GM23248 (cell line): Measurements from ENCODE around the gene BTAF1. TPM values are rescaled to one million over a fixed set of nuclear protein-coding genes. Genes with fewer than 3 reads are reported as not detected.

ENCODE experiments used
- DNase-seq: peaks from one replicate; pipeline ENCODE4 v3.0.0-alpha.2; 2015
- H2AFZ ChIP-seq: fragments of 200-600 bp; sonication (generic); 2 replicates; pipeline ENCODE4 v1.6.1; 2016; ENCODE audit warnings: antibody characterized with exemption
- H3F3A ChIP-seq: fragments of 200-600 bp; sonication (generic); 2 replicates; pipeline ENCODE4 v1.6.1; 2016; ENCODE audit warnings: mild to moderate bottlenecking, antibody characterized with exemption, mixed run types; ENCODE audit not compliant: insufficient read depth
- H3K27ac ChIP-seq: fragments of 200-600 bp; sonication (generic); 2 replicates; pipeline ENCODE4 v1.5.1; 2016; ENCODE audit warnings: mild to moderate bottlenecking
- H3K27me3 ChIP-seq: fragments of 200-600 bp; sonication (generic); replicated peaks from 2 replicates; pipeline ENCODE4 v1.6.1; 2016; ENCODE audit warnings: mild to moderate bottlenecking; ENCODE audit not compliant: insufficient read depth
- H3K36me3 ChIP-seq: fragments of 200-600 bp; sonication (generic); 2 replicates; pipeline ENCODE4 v1.6.1; 2016; ENCODE audit warnings: low read depth, mild to moderate bottlenecking
- H3K4me1 ChIP-seq: fragments of 200-600 bp; sonication (generic); 2 replicates; pipeline ENCODE4 v1.6.1; 2016; ENCODE audit warnings: mild to moderate bottlenecking; ENCODE audit not compliant: insufficient read depth
- H3K4me2 ChIP-seq: fragments of 200-600 bp; sonication (generic); one replicate; pipeline ENCODE4 v1.6.1; 2016; ENCODE audit warnings: mild to moderate bottlenecking; ENCODE audit not compliant: unreplicated experiment
- H3K4me3 ChIP-seq: fragments of 200-600 bp; sonication (generic); 2 replicates; pipeline ENCODE4 v1.5.1; 2016; ENCODE audit warnings: mild to moderate bottlenecking
- H3K79me2 ChIP-seq: fragments of 200-600 bp; sonication (generic); 2 replicates; pipeline ENCODE4 v1.6.1; 2016; ENCODE audit warnings: mild to moderate bottlenecking; ENCODE audit not compliant: insufficient read depth
- H3K9ac ChIP-seq: fragments of 200-600 bp; sonication (generic); 2 replicates; pipeline ENCODE4 v1.6.1; 2016; ENCODE audit warnings: mild to moderate bottlenecking
- H3K9me2 ChIP-seq: fragments of 200-600 bp; sonication (generic); 2 replicates; pipeline ENCODE4 v1.6.1; 2016; ENCODE audit warnings: mixed run types, mild to moderate bottlenecking, moderate library complexity; ENCODE audit not compliant: insufficient read depth
- H3K9me3 ChIP-seq: fragments of 200-600 bp; sonication (generic); one replicate; pipeline ENCODE4 v1.6.1; 2017; ENCODE audit warnings: low read depth
- H4K20me1 ChIP-seq: fragments of 200-600 bp; sonication (generic); 2 replicates; pipeline ENCODE4 v1.6.0; 2016; ENCODE audit not compliant: insufficient read depth
- EZH2 ChIP-seq: fragments of 200-600 bp; sonication (generic); IDR thresholded peaks from 2 replicates; pipeline ENCODE4 v1.6.1; 2018; ENCODE audit warnings: antibody characterized with exemption, mild to moderate bottlenecking; ENCODE audit not compliant: insufficient read depth, poor library complexity, severe bottlenecking
- EZH2phosphoT487 ChIP-seq: fragments of 200-600 bp; sonication (generic); IDR thresholded peaks from 2 replicates; pipeline ENCODE4 v1.6.1; 2018; ENCODE audit warnings: antibody characterized with exemption, moderate library complexity, mild to moderate bottlenecking, low read depth; ENCODE audit not compliant: insufficient read depth
- WGBS, 2 experiments: methylation state at CpG; one replicate each; pipeline ENCODE4 v1.1.6; 2015 to 2017; ENCODE audit warnings: low lambda C conversion rate in 2 of 2, low coverage in 1 of 2; ENCODE audit errors: missing lambda C conversion rate in 2 of 2; 5-methylcytosine and 5-hydroxymethylcytosine counted together
- in situ Hi-C: fragments of 300-500 bp; cut with MboI; formaldehyde crosslinking; loops from 2 replicates; pipeline ENCODE4 v1.15.0; 2020
- polyA plus RNA-seq: library from polyadenylated mRNA; unstranded; fragments of >200 nt; fragmentation: Nextera tagmentation; extraction: Ambion mirVana; gene quantifications from 2 replicates; pipeline ENCODE4 v1.2.1, GENCODE V29; 2016
- total RNA-seq: library from RNA; depleted of rRNA; stranded (reverse); fragments of >200 nt; shearing (Covaris generic); gene quantifications from 2 replicates; pipeline ENCODE4 v1.2.3, GENCODE V29; 2014

BTAF1 gene
- total and polyA plus RNA-seq, 2 experiments from 2014 or later = 17.0 to 29.2 TPM

DNA sequence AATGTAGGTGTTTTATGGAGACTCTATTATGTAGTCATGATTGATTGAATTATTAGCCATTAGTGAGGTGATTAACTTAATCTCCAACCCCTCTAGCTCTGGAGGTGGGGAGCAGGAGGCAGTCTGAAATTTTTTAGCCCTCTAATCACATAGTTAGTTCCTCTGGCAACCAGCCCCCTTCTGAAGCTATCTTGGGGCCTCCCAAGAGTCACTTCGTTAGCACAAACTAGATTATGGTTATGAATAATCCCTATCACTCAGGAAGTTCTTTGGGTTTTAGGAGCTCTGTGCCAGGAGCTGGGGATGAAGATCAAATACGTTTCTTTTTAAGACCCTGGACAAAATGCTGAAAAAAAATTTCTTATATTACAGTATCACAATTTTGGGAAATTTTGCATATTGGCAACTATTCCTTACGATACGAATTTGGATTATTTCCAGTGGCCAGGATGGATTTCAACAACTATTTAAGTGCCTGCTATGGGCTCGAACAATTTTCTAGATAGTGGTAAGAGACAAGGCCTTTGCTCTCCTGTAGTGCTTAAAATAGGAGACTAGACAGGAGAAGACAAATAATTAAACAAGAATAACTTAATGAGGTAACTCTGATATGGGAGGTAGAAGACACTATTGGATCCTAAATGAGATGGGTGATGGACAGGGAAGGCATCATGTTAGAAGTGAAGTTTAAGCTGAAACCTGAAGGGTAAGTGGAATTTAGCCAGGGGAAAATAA is 52.9 kb downstream of the BTAF1 start:
- H3K9me3 ChIP-seq = no peaks in the 10 kb centered on the region
- peaks cover 32% of the 10 kb centered on the region for H3K4me1 ChIP-seq
- TF ChIP-seq EZH2 (no peak), EZH2phosphoT487 (no peak)
- 79 to 81% methylated on average over 5 of the region's 5 CpGs for WGBS, 2 experiments
- peaks cover 33% of the 10 kb centered on the region for H3F3A ChIP-seq
- no peaks in the 10 kb centered on the region for H3K9me2 ChIP-seq
- H3K79me2 ChIP-seq = peaks cover 12% of the 10 kb centered on the region; the same call in 1 of the 2 replicates
- no peak overlapping the region for H3K9ac ChIP-seq
- no peak overlapping the region for H2AFZ ChIP-seq
- no peak overlapping the region for H3K4me2 ChIP-seq
- in situ Hi-C loops = no loop called here
- no peak overlapping the region for H3K4me3 ChIP-seq
- no peaks in the 10 kb centered on the region for H4K20me1 ChIP-seq
- H3K27ac ChIP-seq = peak overlapping the region; percentile 78
- peaks cover 14% of the 10 kb centered on the region; the same call in 1 of the 2 replicates for H3K36me3 ChIP-seq
- no peaks in the 10 kb centered on the region for H3K27me3 ChIP-seq
- peak; percentile 41 for DNase-seq

- Histone ChIP-seq H2AFZ (no peak overlapping the region), H3F3A (peaks cover 30% of the 10 kb centered on the region), H3K4me1 (peaks cover 32% of the 10 kb centered on the region), H3K9me2 (no peaks in the 10 kb centered on the region), H3K4me2 (no peak overlapping the region), H3K27ac (no peak overlapping the region), H3K9ac (no peak overlapping the region), H3K79me2 (peaks cover 8% of the 10 kb centered on the region; the same call in 1 of the 2 replicates), H3K9me3 (no peaks in the 10 kb centered on the region), H3K27me3 (no peaks in the 10 kb centered on the region), H3K36me3 (peaks cover 24% of the 10 kb centered on the region), H4K20me1 (no peaks in the 10 kb centered on the region), H3K4me3 (no peak overlapping the region)
- WGBS, 2 experiments = 97 to 98% methylated on average over 2 of the region's 2 CpGs
- TF ChIP-seq EZH2phosphoT487 = no peak
- TF ChIP-seq EZH2 = no peak
- in situ Hi-C loops = no loop called here
- DNase-seq = no peak
Measured at GRCh38 chr10:91977491-91977890, 53.9 kb downstream of the BTAF1 start.

DNA sequence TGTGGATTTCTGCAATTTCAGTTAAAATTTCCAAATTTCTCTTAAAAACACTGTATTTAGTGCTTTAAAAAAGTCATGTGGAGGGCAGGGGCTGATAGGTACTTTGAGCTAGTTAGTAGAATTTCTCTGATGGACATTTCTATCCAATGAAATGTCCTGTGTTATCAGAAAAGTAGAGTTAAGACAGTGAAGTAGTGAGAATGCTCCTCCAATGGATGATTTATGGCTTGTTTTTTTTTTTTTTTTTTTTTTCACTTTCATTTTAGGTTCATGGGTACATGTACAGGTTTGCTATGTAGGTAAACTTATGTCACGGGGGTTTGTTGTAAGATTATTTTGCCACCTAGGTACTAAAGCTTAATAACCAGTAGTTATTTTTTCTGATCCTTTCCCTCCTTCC is 55.0 kb downstream of the BTAF1 start:
- in situ Hi-C loops = no loop called here
- no peaks in the 10 kb centered on the region for H3K9me2 ChIP-seq

GRCh38 chr10:91980319-91980718 is 56.7 kb downstream of the BTAF1 start:
- no peaks in the 10 kb centered on the region for H3K9me2 ChIP-seq
- H2AFZ ChIP-seq = no peak overlapping the region
- in situ Hi-C loops = no loop called here
- peaks cover 17% of the 10 kb centered on the region for H3K4me1 ChIP-seq
- no peak for DNase-seq
- no peak overlapping the region for H3K9ac ChIP-seq
- no peaks in the 10 kb centered on the region for H4K20me1 ChIP-seq
- TF ChIP-seq EZH2 (no peak), EZH2phosphoT487 (no peak)
- peaks cover 7% of the 10 kb centered on the region; the same call in 1 of the 2 replicates for H3K79me2 ChIP-seq
- H3K27ac ChIP-seq = no peak overlapping the region
- H3K9me3 ChIP-seq = no peaks in the 10 kb centered on the region
- peaks cover 10% of the 10 kb centered on the region for H3F3A ChIP-seq
- H3K4me3 ChIP-seq = no peak overlapping the region
- peaks cover 48% of the 10 kb centered on the region for H3K36me3 ChIP-seq
- no peaks in the 10 kb centered on the region for H3K27me3 ChIP-seq
- WGBS, 2 experiments = 55 to 74% methylated on average over 1 of the region's 1 CpG
- H3K4me2 ChIP-seq = no peak overlapping the region

More for the DNA sequence above, 55.0 kb downstream of the BTAF1 start:
- Histone ChIP-seq H3K9ac (no peak overlapping the region), H3K79me2 (peaks cover 7% of the 10 kb centered on the region; the same call in 1 of the 2 replicates), H3K36me3 (peaks cover 35% of the 10 kb centered on the region), H4K20me1 (no peaks in the 10 kb centered on the region), H3K9me3 (no peaks in the 10 kb centered on the region), H3K27me3 (no peaks in the 10 kb centered on the region), H3F3A (peaks cover 25% of the 10 kb centered on the region), H3K4me2 (no peak overlapping the region), H2AFZ (no peak overlapping the region), H3K4me3 (no peak overlapping the region), H3K27ac (no peak overlapping the region), H3K4me1 (peaks cover 32% of the 10 kb centered on the region)
- TF ChIP-seq EZH2 (no peak), EZH2phosphoT487 (no peak)
- WGBS, 2 experiments = 100% methylated on average over 1 of the region's 1 CpG
- DNase-seq = no peak
